Gastroesophageal sphincter (tissue), 4 donors: ENCODE measurements around the gene TCF12. TPM values are rescaled to one million over a fixed set of nuclear protein-coding genes. Genes with fewer than 3 reads are reported as not detected.

ENCODE experiments used
- ATAC-seq: fragments of 150-250 bp; one replicate; pipeline ENCODE4 v1.9.1; 2016; ENCODE audit warnings: mild to moderate bottlenecking, moderate library complexity
- H3K27ac ChIP-seq, 4 donors: fragments of 200-600 bp; sonication (generic) in 3 of 4; 1 replicate in 3 of 4; 2 replicates in 1 of 4; pipeline ENCODE4 v1.5.1; 2016 to 2019
- H3K27me3 ChIP-seq: fragments of 200-600 bp; sonication (generic); one replicate; pipeline ENCODE4 v1.5.1; 2019
- H3K36me3 ChIP-seq, 2 donors: fragments of 200-600 bp; sonication (generic); one replicate each; pipeline ENCODE4 v1.5.1; 2019; ENCODE audit warnings: control low read depth in 1 of 2
- H3K4me1 ChIP-seq, 3 donors: fragments of 200-600 bp; sonication (generic); 1 replicate in 2 of 3; 2 replicates in 1 of 3; pipeline ENCODE4 v1.5.1; 2016 to 2019; ENCODE audit warnings: control low read depth in 2 of 3
- H3K4me3 ChIP-seq, 2 donors: fragments of 200-600 bp; sonication (generic); one replicate each; pipeline ENCODE4 v1.5.1; 2019; ENCODE audit warnings: mild to moderate bottlenecking in 1 of 2, moderate library complexity in 1 of 2
- H3K9me3 ChIP-seq, 3 donors: fragments of 200-600 bp; sonication (generic); one replicate each; pipeline ENCODE4 v1.5.1; 2017 to 2019; ENCODE audit warnings: control low read depth in 2 of 3
- CTCF ChIP-seq, 4 experiments: fragments of 200-600 bp in 2 of 4; fragments of 450-650 bp in 2 of 4; sonication (generic) in 1 of 4; IDR thresholded peaks; one replicate each; pipeline ENCODE4 v1.5.1; 2017 to 2019; ENCODE audit warnings: antibody characterized with exemption in 4 of 4, mild to moderate bottlenecking in 2 of 4, moderate library complexity in 2 of 4
- EP300 ChIP-seq: sonication (generic); formaldehyde crosslinking; IDR thresholded peaks from one replicate; pipeline ENCODE4 v1.6.1; 2017; ENCODE audit warnings: antibody characterized with exemption, mild to moderate bottlenecking
- POLR2A ChIP-seq, 2 donors: fragments of 450-650 bp; IDR thresholded peaks; one replicate each; pipeline ENCODE4 v1.6.1; 2017; ENCODE audit warnings: antibody characterized with exemption in 2 of 2, mild to moderate bottlenecking in 2 of 2, moderate library complexity in 1 of 2
- POLR2AphosphoS5 ChIP-seq: sonication (generic); formaldehyde crosslinking; IDR thresholded peaks from one replicate; pipeline ENCODE4 v1.6.1; 2017; ENCODE audit warnings: antibody characterized with exemption
- WGBS, 2 donors: methylation state at CpG; one replicate each; pipeline ENCODE4 v1.1.5; 2018; ENCODE audit warnings: low coverage in 1 of 2; 5-methylcytosine and 5-hydroxymethylcytosine counted together
- total RNA-seq, 4 donors: library from RNA; depleted of rRNA; stranded (reverse); fragments of >200 nt; gene quantifications; one replicate each; pipeline ENCODE4 v1.1.0, GENCODE V29; 2016

The TCF12 gene
- total RNA-seq, 4 donors from 2014 or later: 78.1 to 194 (median 154) TPM

DNA sequence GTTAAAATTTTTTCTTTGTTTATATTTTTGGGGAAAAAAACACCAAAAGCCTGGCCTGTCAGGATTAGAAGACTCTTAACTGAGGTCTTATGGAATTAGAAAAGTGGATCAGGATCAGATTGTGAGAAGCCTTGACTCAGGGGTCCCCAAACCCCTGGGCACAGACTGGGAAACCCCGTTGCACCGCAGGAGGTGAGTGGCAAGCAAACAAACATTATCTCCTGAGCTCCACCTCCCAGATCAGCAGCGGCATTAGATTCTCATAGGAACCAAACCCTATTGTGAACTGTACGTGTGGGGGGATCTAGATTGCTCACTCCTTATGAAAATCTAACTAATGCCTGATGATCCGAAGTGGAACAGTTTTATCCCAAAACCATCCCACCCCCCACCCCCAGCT is 117.2 kb downstream of the TCF12 start:
- Histone ChIP-seq H3K9me3 (no peaks in the 10 kb centered on the region), H3K4me1 (peaks cover 8 to 58% (median 20%) of the 10 kb centered on the region in 3 donors), H3K36me3 (no peaks in the 10 kb centered on the region), H3K27ac (no peak overlapping the region), H3K4me3 (no peak overlapping the region), H3K27me3 (no peaks in the 10 kb centered on the region)
- 89 to 95% methylated on average over 3 to 4 of the region's 5 CpGs for whole genome bisulfite sequencing, 2 donors
- no peak for ATAC-seq
- TF ChIP-seq POLR2A (IDR thresholded peaks at IDR 0.05): no peak
- TF ChIP-seq POLR2AphosphoS5: no peak
- no peak for TF ChIP-seq CTCF (IDR thresholded peaks at IDR 0.05)
- TF ChIP-seq EP300: no peak

DNA sequence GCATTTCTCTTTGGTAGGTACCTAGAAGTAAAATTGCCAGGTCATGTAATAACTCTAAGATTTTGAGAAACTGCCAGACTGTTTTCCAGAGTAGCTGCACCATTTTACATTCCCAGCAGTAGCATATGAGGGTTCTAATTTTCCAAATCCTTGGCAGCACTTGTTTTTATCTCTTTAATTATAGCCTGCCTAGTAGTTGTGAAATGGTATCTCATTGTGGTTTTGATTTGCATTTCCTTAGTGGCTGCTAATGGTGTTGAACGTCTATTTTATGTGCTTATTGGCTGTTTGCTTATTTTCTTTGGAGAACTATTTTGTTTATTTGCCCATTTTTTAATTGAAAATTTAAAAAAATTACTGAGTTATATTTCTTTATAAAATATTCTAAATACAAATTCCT is 117.9 kb downstream of the TCF12 start:
- 56 to 60% methylated on average over 1 of the region's 1 CpG for WGBS, 2 donors
- H3K4me1 ChIP-seq: peaks cover 4 to 58% (median 22%) of the 10 kb centered on the region in 3 donors
- no peak overlapping the region for H3K27ac ChIP-seq
- no peaks in the 10 kb centered on the region for H3K27me3 ChIP-seq
- no peaks in the 10 kb centered on the region for H3K9me3 ChIP-seq
- ATAC-seq: no peak
- no peaks in the 10 kb centered on the region for H3K36me3 ChIP-seq
- H3K4me3 ChIP-seq: no peak overlapping the region
- TF ChIP-seq EP300 (no peak), POLR2A (IDR thresholded peaks at IDR 0.05) (no peak), POLR2AphosphoS5 (no peak), CTCF (IDR thresholded peaks at IDR 0.05) (no peak)

DNA sequence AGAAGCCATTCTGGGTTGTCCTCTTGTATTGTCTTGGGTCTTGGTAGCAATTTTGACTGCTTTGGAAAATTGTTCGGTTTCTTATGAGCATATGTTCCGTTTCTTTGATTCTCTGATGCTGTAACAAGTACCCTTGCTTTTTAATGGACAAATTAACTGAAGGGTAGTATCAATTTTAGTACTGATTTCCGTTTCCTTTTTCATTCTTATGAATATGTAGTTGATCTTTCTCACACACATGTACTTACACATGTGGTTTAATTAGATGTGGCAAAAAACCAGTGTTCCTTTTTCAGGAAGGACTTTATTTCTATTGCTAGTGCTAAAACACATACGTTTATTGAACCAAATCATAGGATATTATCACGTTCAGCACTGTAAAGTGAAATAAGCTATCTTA is 119.1 kb downstream of the TCF12 start:
- Histone ChIP-seq H3K4me1 (peaks cover 0 to 58% (median 19%) of the 10 kb centered on the region in 3 donors), H3K27ac (no peak overlapping the region), H3K9me3 (no peaks in the 10 kb centered on the region), H3K4me3 (no peak overlapping the region), H3K36me3 (no peaks in the 10 kb centered on the region), H3K27me3 (no peaks in the 10 kb centered on the region)
- no peak for ATAC-seq
- TF ChIP-seq EP300 (no peak), POLR2A (IDR thresholded peaks at IDR 0.05) (no peak), POLR2AphosphoS5 (no peak), CTCF (IDR thresholded peaks at IDR 0.05) (no peak)
- WGBS, 2 donors: 89 to 97% methylated on average over 5 of the region's 5 CpGs

GRCh38 chr15:57038040-57038439 is 119.6 kb downstream of the TCF12 start:
- no peak overlapping the region for H3K27ac ChIP-seq
- peaks cover 0 to 57% (median 19%) of the 10 kb centered on the region in 3 donors for H3K4me1 ChIP-seq
- H3K4me3 ChIP-seq: no peak overlapping the region
- TF ChIP-seq CTCF (IDR thresholded peaks at IDR 0.05): no peak
- no peak for TF ChIP-seq EP300
- TF ChIP-seq POLR2AphosphoS5: no peak
- no peak for TF ChIP-seq POLR2A (IDR thresholded peaks at IDR 0.05)
- no peaks in the 10 kb centered on the region for H3K27me3 ChIP-seq
- ATAC-seq: no peak
- no peaks in the 10 kb centered on the region for H3K36me3 ChIP-seq
- no peaks in the 10 kb centered on the region for H3K9me3 ChIP-seq
- 83 to 97% methylated on average over 1 to 2 of the region's 2 CpGs for WGBS, 2 donors

DNA sequence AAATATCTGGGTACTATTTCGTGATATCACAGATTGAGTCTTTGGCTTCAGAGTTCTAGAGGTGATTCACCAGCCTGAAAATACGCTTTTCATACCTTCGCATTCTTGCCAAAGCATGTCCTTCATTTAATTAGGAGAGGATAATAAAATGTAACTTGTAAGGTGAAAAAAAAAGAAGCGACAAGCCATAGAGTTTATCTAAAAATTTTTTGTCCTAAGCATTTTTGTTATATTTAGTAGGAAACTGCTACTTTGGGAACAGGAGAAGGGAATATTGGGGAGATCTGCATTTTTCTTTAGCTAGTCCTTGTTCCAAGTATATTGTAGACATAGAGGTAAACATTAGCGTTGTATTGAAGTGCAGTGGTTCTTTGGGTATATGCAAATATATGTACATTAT is 120.1 kb downstream of the TCF12 start:
- no peak for ATAC-seq
- 89 to 99% methylated on average over 5 of the region's 5 CpGs for WGBS, 2 donors
- Histone ChIP-seq H3K9me3 (no peaks in the 10 kb centered on the region), H3K27me3 (no peaks in the 10 kb centered on the region), H3K4me3 (no peak overlapping the region), H3K27ac (no peak overlapping the region), H3K4me1 (peaks cover 0 to 53% (median 16%) of the 10 kb centered on the region in 3 donors), H3K36me3 (no peaks in the 10 kb centered on the region)
- TF ChIP-seq POLR2A (IDR thresholded peaks at IDR 0.05): no peak
- TF ChIP-seq EP300: no peak
- TF ChIP-seq POLR2AphosphoS5: no peak
- TF ChIP-seq CTCF (IDR thresholded peaks at IDR 0.05): no peak
